ENCODE data around the gene VPS13D.

GRCh38 chr1:12188657-12189327 is 41.0 kb upstream of the VPS13D start:
- no peak for TF ChIP-seq CTCF (IDR thresholded peaks at IDR 0.05; ENCODE audit: low read depth, low read length, poor library complexity, severe bottlenecking)
- no peak for TF ChIP-seq EZH2phosphoT487 (IDR thresholded peaks at IDR 0.05; ENCODE audit: borderline replicate concordance, low read length)

Data from DOHH2 (cell line).